H1 (cell line): ENCODE data around the gene GPR150. TPM values are rescaled to one million over a fixed set of nuclear protein-coding genes. Genes with fewer than 3 reads are reported as not detected.

Experiments used
- CEBPB ChIP-seq: IDR thresholded peaks from 2 replicates; pipeline ENCODE4 v1.6.1; 2012; ENCODE audit warnings: low read depth, low read length
- CHD7 ChIP-seq: fragments of 300-600 bp; sonication (generic); IDR thresholded peaks from 2 replicates; pipeline ENCODE4 v1.7.1; 2012; ENCODE audit warnings: low read length, moderate library complexity, mild to moderate bottlenecking, inconsistent platforms; ENCODE audit not compliant: insufficient replicate concordance
- CREB1 ChIP-seq: IDR thresholded peaks from 2 replicates; pipeline ENCODE4 v1.6.1; 2012; ENCODE audit warnings: inconsistent platforms
- MAFK ChIP-seq: IDR thresholded peaks from 2 replicates; pipeline ENCODE4 v1.6.1; 2012; ENCODE audit warnings: low read depth, mild to moderate bottlenecking, improper control_type of control experiment, low read length
- polyA plus RNA-seq, 7 experiments: library from polyadenylated mRNA; depleted of rRNA in 3 of 7; stranded (reverse) in 5 of 7; unstranded in 2 of 7; fragments of >200 nt in 5 of 7; fragments of 200-250 nt in 2 of 7; gene quantifications; 1 replicate in 5 of 7; 2 replicates in 1 of 7; 4 replicates in 1 of 7; pipeline versions ENCODE4 v1.2.1 to v1.2.3, GENCODE V29; 2011 to 2013; ENCODE audit warnings: missing spikeins in 2 of 7, mixed read lengths in 2 of 7
- total RNA-seq: library from RNA; stranded (reverse); fragmentation: NEBNext Ultra II Directional; extraction: Animal tissue kit (Norgen Biotek cat#: 25700); gene quantifications from 2 replicates; pipeline ENCODE4 v1.2.1, GENCODE V29; 2021

Gene GPR150
- total and polyA plus RNA-seq, 2 of the 8 experiments (the other 6 are each of a cell fraction or from before 2014, with no cell fraction given): 0.14 TPM; not detected in 1

- TF ChIP-seq CHD7 (no peak), MAFK (no peak), CEBPB (no peak), CREB1 (no peak)
These were observed 19.3 kb upstream of the GPR150 start (continued) for GRCh38 chr5:95600557-95600956.
